Lower lobe of right lung (tissue), 2 donors: ENCODE measurements around the gene CREG1. TPM values are rescaled to one million over a fixed set of nuclear protein-coding genes. Genes with fewer than 3 reads are reported as not detected.

Source experiments
- ATAC-seq, 2 donors: fragments of 200-7000 bp; cut with Tn5 transposase; one replicate each; pipeline ENCODE4 v1.9.1; 2020 to 2022; ENCODE audit warnings: mild to moderate bottlenecking in 2 of 2, moderate library complexity in 2 of 2
- DNase-seq: peaks from one replicate; pipeline ENCODE4 v3.0.0-alpha.2; 2020
- H3K27ac ChIP-seq: fragments of 200-600 bp; one replicate; pipeline ENCODE4 v1.8.0; 2022
- H3K27me3 ChIP-seq: fragments of 200-600 bp; one replicate; pipeline ENCODE4 v1.8.0; 2022; ENCODE audit warnings: low read depth
- H3K36me3 ChIP-seq: fragments of 200-600 bp; one replicate; pipeline ENCODE4 v1.8.0; 2022; ENCODE audit warnings: mild to moderate bottlenecking
- H3K4me1 ChIP-seq: fragments of 200-600 bp; one replicate; pipeline ENCODE4 v1.8.0; 2022
- H3K4me3 ChIP-seq: fragments of 200-600 bp; one replicate; pipeline ENCODE4 v1.8.0; 2022; ENCODE audit warnings: mild to moderate bottlenecking
- H3K9me3 ChIP-seq: fragments of 200-600 bp; one replicate; pipeline ENCODE4 v1.8.0; 2022
- CTCF ChIP-seq: fragments of 200-600 bp; IDR thresholded peaks from one replicate; pipeline ENCODE4 v1.8.0; 2022; ENCODE audit warnings: antibody characterized with exemption, mild to moderate bottlenecking
- intact Hi-C: fragments of 100-400 bp; cut with DNase I; formaldehyde crosslinking; loops from one replicate; pipeline ENCODE4 v1.11.0; 2022
- total RNA-seq: library from RNA; stranded (reverse); fragmentation: NEBNext Ultra II Directional; extraction: Animal tissue kit (Norgen Biotek cat#: 25700); gene quantifications from one replicate; pipeline ENCODE4 v1.2.1, GENCODE V29; 2021
- donor health status: DM: no; HTN: yes; CAD: no; lungs with severe emphysema.

CREG1 gene
- total RNA-seq, 1 donor from 2014 or later: 161 TPM

GRCh38 chr1:167496797-167497619 lies 56.6 kb downstream of the CREG1 start:
- no peaks in the 10 kb centered on the region for H3K9me3 ChIP-seq
- no peak overlapping the region for H3K27ac ChIP-seq
- DNase-seq: no peak
- H3K4me3 ChIP-seq: no peak overlapping the region
- peaks cover 7% of the 10 kb centered on the region for H3K4me1 ChIP-seq
- intact Hi-C loops: no loop called here
- H3K27me3 ChIP-seq: no peaks in the 10 kb centered on the region
- no peaks in the 10 kb centered on the region for H3K36me3 ChIP-seq
- TF ChIP-seq CTCF: no peak
- ATAC-seq: no peak

DNA sequence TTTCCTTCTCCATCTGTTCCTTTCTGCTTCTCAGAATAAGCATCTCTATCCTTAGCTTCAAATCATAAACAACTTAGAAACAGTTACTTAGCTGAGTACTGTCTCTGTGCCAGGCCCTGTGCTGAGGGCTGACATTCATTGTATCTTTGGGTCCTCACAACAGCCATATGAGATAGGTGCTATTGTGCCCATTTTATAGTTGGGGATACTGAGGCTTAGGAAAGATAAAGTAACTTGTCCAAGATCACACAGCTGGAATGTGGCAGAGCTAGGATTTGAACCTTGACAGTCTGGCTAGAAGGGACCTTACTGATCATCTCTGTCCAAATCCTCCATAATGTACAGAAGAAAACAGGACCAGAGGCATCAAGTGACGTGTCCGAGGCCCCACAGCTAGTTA lies 60.2 kb downstream of the CREG1 start:
- Histone ChIP-seq H3K4me3 (no peak overlapping the region), H3K27me3 (no peaks in the 10 kb centered on the region), H3K4me1 (peaks cover 9% of the 10 kb centered on the region), H3K27ac (no peak overlapping the region), H3K9me3 (no peaks in the 10 kb centered on the region), H3K36me3 (no peaks in the 10 kb centered on the region)
- intact Hi-C loops: no loop called here
- no peak for TF ChIP-seq CTCF
- no peak for ATAC-seq
- DNase-seq: no peak

DNA sequence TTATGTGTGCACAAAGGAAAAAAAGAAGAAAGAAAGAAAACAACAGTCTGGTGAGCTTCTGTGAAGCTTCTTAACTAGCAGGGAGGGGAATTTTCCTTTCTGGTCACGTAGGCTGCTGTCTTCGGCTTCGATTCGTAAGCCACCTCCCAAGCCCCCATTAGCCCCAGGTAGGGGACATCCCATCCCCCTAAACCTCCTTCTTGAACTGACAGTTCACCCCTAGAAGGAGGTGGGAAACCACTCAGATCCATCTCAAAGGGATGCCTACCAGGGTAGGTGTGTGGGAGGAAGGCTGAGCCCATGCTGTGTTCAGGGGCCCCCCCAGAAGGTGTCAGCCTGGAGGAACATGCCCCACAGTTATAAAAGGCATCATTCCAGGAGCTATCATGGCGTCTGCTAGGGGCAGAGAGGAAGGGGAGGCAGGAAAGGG lies 61.1 kb downstream of the CREG1 start:
- ATAC-seq (peak in 1 of 2 donors; percentile 15), DNase-seq (no peak)
- peaks cover 9% of the 10 kb centered on the region for H3K4me1 ChIP-seq
- intact Hi-C loops: no loop called here
- no peaks in the 10 kb centered on the region for H3K9me3 ChIP-seq
- H3K27ac ChIP-seq: no peak overlapping the region
- no peaks in the 10 kb centered on the region for H3K36me3 ChIP-seq
- no peak for TF ChIP-seq CTCF
- no peak overlapping the region for H3K4me3 ChIP-seq
- no peaks in the 10 kb centered on the region for H3K27me3 ChIP-seq

DNA sequence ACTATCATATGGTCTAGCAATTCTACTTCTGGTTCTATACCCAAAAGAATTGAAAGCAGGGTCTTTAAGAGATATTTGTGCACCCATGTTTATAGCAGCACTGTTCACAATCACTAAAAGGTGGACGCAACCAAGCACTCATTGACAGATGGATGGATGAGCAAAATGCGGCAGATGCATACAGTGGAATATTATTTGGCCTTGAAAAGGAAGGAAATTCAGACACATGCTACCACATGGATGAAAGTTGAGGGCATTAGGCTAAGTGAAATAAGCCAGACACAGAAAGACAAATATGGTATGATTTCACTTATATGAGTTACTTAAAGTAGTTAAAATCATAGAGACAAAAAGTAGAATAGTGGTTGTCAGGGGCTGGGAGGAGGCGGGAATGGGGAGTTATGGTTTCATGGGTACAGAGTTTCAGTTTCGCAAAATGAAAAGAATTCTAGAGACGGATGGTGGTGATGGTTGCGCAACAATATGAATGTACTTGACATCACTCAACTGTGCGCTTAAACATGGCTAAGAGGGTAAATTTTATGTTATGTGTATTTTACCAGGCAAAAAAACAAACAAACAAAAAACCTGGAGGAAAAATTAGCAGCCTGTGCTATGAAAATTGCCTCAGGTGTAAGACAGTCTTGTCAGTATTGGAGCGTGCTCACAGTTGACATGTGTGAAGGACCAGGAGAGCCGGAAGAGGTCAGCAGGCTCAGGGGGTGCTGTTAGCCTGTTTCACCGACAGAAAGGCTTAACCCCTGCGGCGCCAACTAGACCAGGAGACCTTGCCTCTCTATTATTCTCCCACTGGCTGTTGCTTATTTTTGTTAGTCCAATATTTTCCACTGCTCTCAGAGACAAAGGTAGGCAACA lies 61.7 kb downstream of the CREG1 start:
- intact Hi-C loops: no loop called here
- no peaks in the 10 kb centered on the region for H3K36me3 ChIP-seq
- H3K27me3 ChIP-seq: no peaks in the 10 kb centered on the region
- H3K9me3 ChIP-seq: no peaks in the 10 kb centered on the region
- H3K27ac ChIP-seq: no peak overlapping the region
- TF ChIP-seq CTCF: no peak
- ATAC-seq (peak; percentile 53 to 63), DNase-seq (no peak)
- peaks cover 9% of the 10 kb centered on the region for H3K4me1 ChIP-seq
- H3K4me3 ChIP-seq: no peak overlapping the region

Other genes starting within 250 kb of the CREG1 start
- 8.7 TPM for gene CD247, start 35.2 kb downstream of the CREG1 start, total RNA-seq
- gene RCSD1, start 76.5 kb upstream of the CREG1 start, total RNA-seq: 20.7 TPM
- 85.9 TPM for gene MPZL1, start 168.2 kb upstream of the CREG1 start, total RNA-seq